ENCODE data around the gene SLC25A5.
"Not testable (repeated sequence)": the region's sequence is repeated elsewhere in the genome, so short reads cannot be mapped to it uniquely, and the experiment has no call there.

SLC25A5 gene

DNA sequence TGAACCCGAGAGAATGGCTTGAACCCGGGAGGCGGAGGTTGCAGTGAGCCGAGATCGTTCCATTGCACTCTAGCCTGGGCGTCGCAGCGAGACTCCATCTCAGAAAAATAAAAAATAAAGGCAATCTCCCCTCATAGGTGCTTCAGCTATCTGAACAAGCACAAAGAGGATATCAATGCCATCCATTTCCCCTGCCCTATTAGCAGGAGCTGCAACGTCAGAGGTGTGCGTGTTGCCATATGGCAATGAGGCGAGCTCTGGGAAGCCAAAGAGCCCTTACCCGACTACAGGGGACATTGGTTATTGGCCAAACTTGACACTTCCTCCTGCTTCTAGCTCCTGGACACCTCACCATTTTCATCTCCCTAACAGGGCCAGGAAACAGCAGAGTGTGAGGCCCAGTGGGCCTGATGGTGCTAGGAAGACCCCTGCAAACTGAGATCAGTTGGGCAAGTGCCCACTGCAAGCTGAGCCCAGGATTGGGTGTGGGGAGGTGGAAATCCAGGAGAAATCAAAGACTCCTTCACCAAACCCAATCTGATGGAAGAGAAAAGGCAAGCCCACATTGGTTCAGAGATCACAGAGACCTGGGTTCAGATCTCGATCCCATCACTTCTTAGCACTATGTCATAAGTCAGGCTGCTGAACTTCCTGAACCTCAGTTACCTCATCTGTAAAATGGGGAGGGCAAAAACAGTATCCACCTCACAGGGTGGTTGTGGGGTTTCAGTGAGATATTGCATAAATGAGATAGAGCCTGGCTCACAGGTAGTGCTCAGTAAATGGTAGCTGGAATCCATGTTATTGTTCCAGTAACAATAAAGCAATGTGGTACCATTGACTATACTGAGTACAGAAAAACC lies 21.2 kb downstream of the SLC25A5 start:
- no peaks in the 10 kb centered on the region for H3K36me3 ChIP-seq (ENCODE audit: control insufficient read depth in 2 of 2, insufficient read depth in 2 of 2, low read length in 2 of 2)
- no peaks in the 10 kb centered on the region for H3K9me3 ChIP-seq (ENCODE audit: control insufficient read depth in 2 of 2, low read length in 2 of 2)
- no peak overlapping the region for H3K4me3 ChIP-seq (ENCODE audit: low read length in 2 of 2)
- H3K9ac ChIP-seq (ENCODE audit: low read depth in 1 of 2, low read length in 2 of 2), result no peak overlapping the region
- no peaks in the 10 kb centered on the region for H3K4me1 ChIP-seq (ENCODE audit: control insufficient read depth in 2 of 2, insufficient read depth in 2 of 2, low read length in 2 of 2)
- no peaks in the 10 kb centered on the region for H3K27me3 ChIP-seq (ENCODE audit: control insufficient read depth in 2 of 2, insufficient read depth in 2 of 2, low read length in 2 of 2)
- H3K27ac ChIP-seq (ENCODE audit: low read depth in 2 of 2, low read length in 2 of 2), result no peak overlapping the region

GRCh38 chrX:119492463-119492862 lies 24.2 kb downstream of the SLC25A5 start:
- H3K27ac ChIP-seq (ENCODE audit: low read depth in 2 of 2, low read length in 2 of 2), result no peak overlapping the region
- H3K36me3 ChIP-seq (ENCODE audit: control insufficient read depth in 2 of 2, insufficient read depth in 2 of 2, low read length in 2 of 2), result no peaks in the 10 kb centered on the region
- H3K9ac ChIP-seq (ENCODE audit: low read depth in 1 of 2, low read length in 2 of 2), result no peak overlapping the region
- H3K27me3 ChIP-seq (ENCODE audit: control insufficient read depth in 2 of 2, insufficient read depth in 2 of 2, low read length in 2 of 2), result no peaks in the 10 kb centered on the region
- no peak overlapping the region for H3K4me3 ChIP-seq (ENCODE audit: low read length in 2 of 2)
- H3K4me1 ChIP-seq (ENCODE audit: control insufficient read depth in 2 of 2, insufficient read depth in 2 of 2, low read length in 2 of 2), result peaks cover 4 to 23% of the 10 kb centered on the region in 2 donors
- H3K9me3 ChIP-seq (ENCODE audit: control insufficient read depth in 2 of 2, low read length in 2 of 2), result no peaks in the 10 kb centered on the region

DNA sequence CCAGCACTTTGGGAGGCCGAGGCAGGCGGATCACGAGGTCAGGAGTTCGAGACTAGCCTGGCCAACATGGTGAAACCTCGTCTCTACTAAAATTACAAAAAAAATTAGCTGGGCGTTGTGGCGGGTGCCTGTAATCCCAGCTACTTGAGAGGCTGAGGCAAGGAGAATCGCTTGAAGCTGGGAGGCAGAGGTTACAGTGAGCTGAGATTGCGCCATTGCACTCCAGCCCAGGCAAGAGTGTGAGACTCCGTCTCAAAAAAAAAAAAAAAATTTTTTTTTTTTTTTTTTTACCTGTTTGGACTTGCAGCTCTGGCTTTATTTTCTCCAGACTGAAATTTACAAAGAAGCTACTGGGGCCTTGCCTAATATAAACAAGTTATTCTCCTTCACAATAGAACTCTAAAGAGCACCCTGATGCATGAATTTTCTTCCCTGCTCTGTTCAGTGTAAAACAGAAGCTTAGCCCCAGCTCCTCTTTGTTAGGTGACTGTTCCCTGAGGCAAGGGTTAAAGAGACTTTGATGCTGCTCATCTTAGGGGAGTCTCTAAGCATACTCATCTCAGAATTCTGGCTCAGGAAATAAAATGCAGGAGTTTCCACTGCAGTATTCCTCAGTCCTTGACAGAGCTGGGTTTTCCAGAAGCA lies 25.7 kb downstream of the SLC25A5 start:
- not testable (repeated sequence) for H3K27me3 ChIP-seq (ENCODE audit: control insufficient read depth in 2 of 2, insufficient read depth in 2 of 2, low read length in 2 of 2); H3K4me3 ChIP-seq (ENCODE audit: low read length in 2 of 2); H3K36me3 ChIP-seq (ENCODE audit: control insufficient read depth in 2 of 2, insufficient read depth in 2 of 2, low read length in 2 of 2); H3K9me3 ChIP-seq (ENCODE audit: control insufficient read depth in 2 of 2, low read length in 2 of 2)
- Histone ChIP-seq H3K27ac (ENCODE audit: low read depth in 2 of 2, low read length in 2 of 2) (peak overlapping the region; percentile 81 to 83), H3K9ac (ENCODE audit: low read depth in 1 of 2, low read length in 2 of 2) (peak overlapping the region in 1 of 2 donors; percentile 28), H3K4me1 (ENCODE audit: control insufficient read depth in 2 of 2, insufficient read depth in 2 of 2, low read length in 2 of 2) (peaks cover 4 to 23% of the 10 kb centered on the region in 2 donors)

DNA sequence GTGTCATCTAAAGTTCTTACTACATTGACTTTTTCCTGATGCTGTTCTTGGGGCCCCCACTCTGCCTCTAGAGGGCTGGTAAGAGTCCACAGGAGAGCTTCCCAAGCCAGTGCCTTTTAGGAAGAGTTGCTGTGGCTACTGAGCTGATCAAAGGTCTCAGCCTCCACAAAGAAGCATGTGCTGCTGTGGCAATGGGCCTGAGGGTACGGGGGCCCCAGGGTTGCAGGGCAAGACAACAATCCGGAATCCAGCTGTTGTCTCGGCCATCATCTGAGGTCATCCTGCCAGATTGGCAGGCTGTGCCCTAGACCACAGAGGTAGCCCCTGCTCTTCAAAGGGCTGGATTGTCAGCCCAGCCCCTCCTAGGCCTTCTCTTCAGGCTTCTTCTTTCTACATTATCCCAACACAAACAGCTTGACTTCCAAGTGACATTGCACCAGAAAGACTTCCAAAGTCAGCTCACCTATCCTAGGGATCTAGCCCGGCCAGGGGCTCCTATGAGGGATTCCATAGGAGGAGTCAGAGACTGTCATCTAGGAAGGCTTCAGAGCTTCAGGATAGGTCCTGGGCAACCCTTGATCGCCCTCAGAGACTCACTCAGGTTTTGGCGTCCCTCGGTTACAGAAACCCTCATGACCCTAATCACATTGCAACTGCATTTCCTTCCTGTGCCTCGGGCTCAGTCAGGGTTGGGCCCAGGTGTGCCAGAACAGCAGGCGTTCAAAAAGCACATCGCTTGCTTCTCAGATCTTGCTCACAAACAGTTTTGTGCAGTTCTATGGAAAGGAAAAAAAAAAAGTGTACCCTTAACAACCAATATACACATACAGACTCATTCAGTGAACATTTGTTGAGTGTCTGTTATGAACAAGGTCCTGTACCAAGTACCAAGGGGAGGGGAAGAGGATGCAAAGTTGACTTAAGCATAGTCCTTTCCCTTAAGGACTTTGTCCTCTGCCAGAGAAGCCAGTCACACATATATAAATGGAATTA lies 27.8 kb downstream of the SLC25A5 start:
- H3K4me1 ChIP-seq (ENCODE audit: control insufficient read depth in 2 of 2, insufficient read depth in 2 of 2, low read length in 2 of 2), result peaks cover 7 to 23% of the 10 kb centered on the region in 2 donors
- peak overlapping the region; percentile 65 to 89 for H3K27ac ChIP-seq (ENCODE audit: low read depth in 2 of 2, low read length in 2 of 2)
- H3K4me3 ChIP-seq (ENCODE audit: low read length in 2 of 2), result no peak overlapping the region
- no peaks in the 10 kb centered on the region for H3K9me3 ChIP-seq (ENCODE audit: control insufficient read depth in 2 of 2, low read length in 2 of 2)
- no peaks in the 10 kb centered on the region for H3K36me3 ChIP-seq (ENCODE audit: control insufficient read depth in 2 of 2, insufficient read depth in 2 of 2, low read length in 2 of 2)
- H3K9ac ChIP-seq (ENCODE audit: low read depth in 1 of 2, low read length in 2 of 2), result peak overlapping the region in 1 of 2 donors; percentile 30
- H3K27me3 ChIP-seq (ENCODE audit: control insufficient read depth in 2 of 2, insufficient read depth in 2 of 2, low read length in 2 of 2), result no peaks in the 10 kb centered on the region

DNA sequence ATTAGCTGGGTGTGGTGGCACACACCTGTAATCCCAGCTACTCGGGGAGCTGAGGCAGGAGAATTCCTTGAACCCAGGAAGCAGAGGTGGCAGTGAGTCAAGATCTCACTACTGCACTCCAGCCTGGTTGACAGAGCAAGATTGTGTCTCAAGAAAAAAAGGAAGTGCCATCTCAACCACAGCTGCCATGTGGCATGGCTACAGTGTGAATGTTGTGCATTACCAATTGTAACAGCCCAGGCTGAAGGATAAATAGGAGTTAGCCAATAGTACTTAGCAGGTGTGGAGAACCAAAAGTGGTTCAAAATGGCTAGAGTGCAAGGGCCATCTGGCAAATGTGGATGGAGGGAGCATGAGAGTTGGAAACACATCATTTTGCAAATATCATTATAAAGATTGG lies 28.9 kb downstream of the SLC25A5 start:
- Histone ChIP-seq H3K4me1 (ENCODE audit: control insufficient read depth in 2 of 2, insufficient read depth in 2 of 2, low read length in 2 of 2) (peaks cover 7 to 34% of the 10 kb centered on the region in 2 donors), H3K9me3 (ENCODE audit: control insufficient read depth in 2 of 2, low read length in 2 of 2) (no peaks in the 10 kb centered on the region), H3K27ac (ENCODE audit: low read depth in 2 of 2, low read length in 2 of 2) (peak overlapping the region; percentile 52 to 89), H3K27me3 (ENCODE audit: control insufficient read depth in 2 of 2, insufficient read depth in 2 of 2, low read length in 2 of 2) (no peaks in the 10 kb centered on the region), H3K9ac (ENCODE audit: low read depth in 1 of 2, low read length in 2 of 2) (no peak overlapping the region), H3K4me3 (ENCODE audit: low read length in 2 of 2) (no peak overlapping the region), H3K36me3 (ENCODE audit: control insufficient read depth in 2 of 2, insufficient read depth in 2 of 2, low read length in 2 of 2) (no peaks in the 10 kb centered on the region)

GRCh38 chrX:119500061-119500800 lies 32.0 kb downstream of the SLC25A5 start:
- H3K9me3 ChIP-seq (ENCODE audit: control insufficient read depth in 2 of 2, low read length in 2 of 2), result no peaks in the 10 kb centered on the region
- H3K27ac ChIP-seq (ENCODE audit: low read depth in 2 of 2, low read length in 2 of 2), result peak overlapping the region; percentile 94 to 95
- H3K27me3 ChIP-seq (ENCODE audit: control insufficient read depth in 2 of 2, insufficient read depth in 2 of 2, low read length in 2 of 2), result no peaks in the 10 kb centered on the region
- peaks cover 12 to 44% of the 10 kb centered on the region in 2 donors for H3K4me1 ChIP-seq (ENCODE audit: control insufficient read depth in 2 of 2, insufficient read depth in 2 of 2, low read length in 2 of 2)
- H3K4me3 ChIP-seq (ENCODE audit: low read length in 2 of 2), result no peak overlapping the region
- H3K9ac ChIP-seq (ENCODE audit: low read depth in 1 of 2, low read length in 2 of 2), result no peak overlapping the region
- no peaks in the 10 kb centered on the region for H3K36me3 ChIP-seq (ENCODE audit: control insufficient read depth in 2 of 2, insufficient read depth in 2 of 2, low read length in 2 of 2)

DNA sequence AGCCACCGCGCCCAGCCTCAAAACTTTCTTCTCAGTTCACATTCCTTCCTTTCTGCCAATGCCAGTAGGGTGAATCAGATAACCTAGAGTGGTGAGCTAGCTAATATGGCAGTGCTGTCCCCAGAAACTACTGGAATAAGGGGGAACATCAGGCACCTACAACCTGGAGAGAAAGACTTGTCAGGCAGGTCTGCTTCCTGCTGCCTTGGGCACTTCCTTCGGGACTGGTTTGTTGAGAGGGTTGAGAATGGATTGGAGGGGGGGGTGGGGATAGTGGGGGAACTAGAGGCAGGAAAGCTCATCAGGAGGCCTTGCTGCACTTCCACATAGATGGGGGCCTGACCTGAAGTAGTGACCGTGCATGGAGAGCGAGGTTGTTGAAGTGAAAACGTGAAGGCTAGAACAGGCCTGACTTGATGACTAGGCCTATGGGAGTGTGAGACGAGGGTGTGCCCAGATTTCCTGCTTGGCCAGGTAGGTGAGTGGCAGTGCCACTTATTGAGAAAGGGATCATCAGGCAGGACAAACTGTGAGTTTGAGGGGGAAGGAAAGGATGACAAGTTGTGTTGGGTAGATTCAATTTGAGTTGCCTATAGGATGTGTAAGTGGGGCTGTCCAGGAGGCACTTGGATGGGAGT lies 33.4 kb downstream of the SLC25A5 start:
- no peaks in the 10 kb centered on the region for H3K9me3 ChIP-seq (ENCODE audit: control insufficient read depth in 2 of 2, low read length in 2 of 2)
- H3K9ac ChIP-seq (ENCODE audit: low read depth in 1 of 2, low read length in 2 of 2), result peak overlapping the region in 1 of 2 donors; percentile 75
- H3K36me3 ChIP-seq (ENCODE audit: control insufficient read depth in 2 of 2, insufficient read depth in 2 of 2, low read length in 2 of 2), result no peaks in the 10 kb centered on the region
- H3K27me3 ChIP-seq (ENCODE audit: control insufficient read depth in 2 of 2, insufficient read depth in 2 of 2, low read length in 2 of 2), result no peaks in the 10 kb centered on the region
- peaks cover 10 to 33% of the 10 kb centered on the region in 2 donors for H3K4me1 ChIP-seq (ENCODE audit: control insufficient read depth in 2 of 2, insufficient read depth in 2 of 2, low read length in 2 of 2)
- H3K27ac ChIP-seq (ENCODE audit: low read depth in 2 of 2, low read length in 2 of 2), result peak overlapping the region; percentile 94 to 95
- H3K4me3 ChIP-seq (ENCODE audit: low read length in 2 of 2), result no peak overlapping the region

GRCh38 chrX:119502727-119503483 lies 34.7 kb downstream of the SLC25A5 start:
- Histone ChIP-seq H3K4me1 (ENCODE audit: control insufficient read depth in 2 of 2, insufficient read depth in 2 of 2, low read length in 2 of 2) (peaks cover 10 to 27% of the 10 kb centered on the region in 2 donors), H3K27me3 (ENCODE audit: control insufficient read depth in 2 of 2, insufficient read depth in 2 of 2, low read length in 2 of 2) (no peaks in the 10 kb centered on the region), H3K9ac (ENCODE audit: low read depth in 1 of 2, low read length in 2 of 2) (peak overlapping the region; percentile 58 to 75), H3K27ac (ENCODE audit: low read depth in 2 of 2, low read length in 2 of 2) (peak overlapping the region; percentile 94 to 95), H3K36me3 (ENCODE audit: control insufficient read depth in 2 of 2, insufficient read depth in 2 of 2, low read length in 2 of 2) (no peaks in the 10 kb centered on the region), H3K4me3 (ENCODE audit: low read length in 2 of 2) (peak overlapping the region in 1 of 2 donors; percentile 15), H3K9me3 (ENCODE audit: control insufficient read depth in 2 of 2, low read length in 2 of 2) (no peaks in the 10 kb centered on the region)

Measured in mucosa of rectum (tissue), 2 donors.